ENCODE data around the gene FAM120A. TPM values are rescaled to one million over a fixed set of nuclear protein-coding genes. Genes with fewer than 3 reads are reported as not detected.

The FAM120A gene
- polyA plus RNA-seq, 1 donor from 2014 or later, result 8.9 TPM

DNA sequence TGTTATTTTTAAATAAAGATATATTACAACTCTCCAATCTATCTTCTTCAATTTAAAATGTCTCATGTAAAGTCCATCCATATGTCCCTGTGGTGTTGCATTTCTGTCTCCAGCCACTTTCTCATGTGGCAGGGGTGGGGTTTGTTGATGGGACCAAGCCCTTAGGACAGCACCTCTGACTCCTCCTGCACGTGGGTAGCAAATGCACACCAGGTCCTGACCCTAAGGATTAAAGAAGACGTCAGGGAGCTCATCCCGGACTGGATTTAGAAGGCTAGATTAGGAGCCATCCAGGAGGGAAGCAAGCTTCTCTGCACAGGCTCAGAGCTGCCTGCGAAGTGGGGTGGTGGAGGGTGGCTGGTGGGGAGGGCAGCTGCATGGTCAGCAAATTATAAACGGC lies 40.8 kb downstream of the FAM120A start:
- no peaks in the 10 kb centered on the region for H3K9me2 ChIP-seq (ENCODE audit: insufficient read depth, low read length)
- no peak overlapping the region for H2AFZ ChIP-seq (ENCODE audit: low read depth, low read length)
- no peak overlapping the region for H3K4me3 ChIP-seq (ENCODE audit: low read length)
- no peak overlapping the region for H3K27ac ChIP-seq (ENCODE audit: low read length)
- H3K4me2 ChIP-seq (ENCODE audit: low read length), result no peak overlapping the region
- peaks cover 11% of the 10 kb centered on the region for H3K36me3 ChIP-seq (ENCODE audit: insufficient read depth, low read length)
- H3K9ac ChIP-seq (ENCODE audit: low read length), result no peak overlapping the region
- TF ChIP-seq EP300 (conservative IDR thresholded peaks at IDR 0.05; ENCODE audit: poor library complexity, severe bottlenecking) (no peak), RAD21 (conservative IDR thresholded peaks at IDR 0.05) (no peak), POLR2AphosphoS5 (IDR thresholded peaks at IDR 0.05) (no peak), CTCF (IDR thresholded peaks at IDR 0.05; ENCODE audit: poor library complexity, severe bottlenecking) (no peak), REST (IDR thresholded peaks at IDR 0.05; ENCODE audit: borderline replicate concordance) (no peak), SMC3 (conservative IDR thresholded peaks at IDR 0.05; ENCODE audit: poor library complexity) (no peak), EZH2 (IDR thresholded peaks at IDR 0.05; ENCODE audit: borderline replicate concordance, insufficient read depth, low read length, poor library complexity, severe bottlenecking) (no peak), MXI1 (conservative IDR thresholded peaks at IDR 0.05; ENCODE audit: poor library complexity, severe bottlenecking) (no peak), TAF1 (IDR thresholded peaks at IDR 0.05; ENCODE audit: low read depth) (no peak)
- H3F3A ChIP-seq (ENCODE audit: insufficient read depth, low read length, poor library complexity, severe bottlenecking), result no peaks in the 10 kb centered on the region
- no peaks in the 10 kb centered on the region for H3K79me2 ChIP-seq (replicated peaks; ENCODE audit: insufficient read depth, low read length)
- no peaks in the 10 kb centered on the region for H3K9me3 ChIP-seq (ENCODE audit: low read length)
- H4K20me1 ChIP-seq (ENCODE audit: insufficient read depth), result no peaks in the 10 kb centered on the region
- H3K27me3 ChIP-seq (ENCODE audit: insufficient read depth, low read depth, low read length), result no peaks in the 10 kb centered on the region

GRCh38 chr9:93493949-93494348 lies 42.5 kb downstream of the FAM120A start:
- Histone ChIP-seq H3K36me3 (ENCODE audit: insufficient read depth, low read length) (peaks cover 19% of the 10 kb centered on the region), H3K9me3 (ENCODE audit: low read length) (no peaks in the 10 kb centered on the region), H3K9ac (ENCODE audit: low read length) (no peak overlapping the region), H3K4me2 (ENCODE audit: low read length) (no peak overlapping the region), H3K27ac (ENCODE audit: low read length) (no peak overlapping the region), H4K20me1 (ENCODE audit: insufficient read depth) (no peaks in the 10 kb centered on the region), H3K4me3 (ENCODE audit: low read length) (no peak overlapping the region), H3K9me2 (ENCODE audit: insufficient read depth, low read length) (no peaks in the 10 kb centered on the region), H3K27me3 (ENCODE audit: insufficient read depth, low read depth, low read length) (no peaks in the 10 kb centered on the region), H3F3A (ENCODE audit: insufficient read depth, low read length, poor library complexity, severe bottlenecking) (no peaks in the 10 kb centered on the region), H3K79me2 (replicated peaks; ENCODE audit: insufficient read depth, low read length) (no peaks in the 10 kb centered on the region), H2AFZ (ENCODE audit: low read depth, low read length) (no peak overlapping the region)
- TF ChIP-seq CTCF (IDR thresholded peaks at IDR 0.05; ENCODE audit: poor library complexity, severe bottlenecking) (no peak), MXI1 (conservative IDR thresholded peaks at IDR 0.05; ENCODE audit: poor library complexity, severe bottlenecking) (no peak), EP300 (conservative IDR thresholded peaks at IDR 0.05; ENCODE audit: poor library complexity, severe bottlenecking) (no peak), REST (IDR thresholded peaks at IDR 0.05; ENCODE audit: borderline replicate concordance) (no peak), EZH2 (IDR thresholded peaks at IDR 0.05; ENCODE audit: borderline replicate concordance, insufficient read depth, low read length, poor library complexity, severe bottlenecking) (no peak), SMC3 (conservative IDR thresholded peaks at IDR 0.05; ENCODE audit: poor library complexity) (no peak), TAF1 (IDR thresholded peaks at IDR 0.05; ENCODE audit: low read depth) (no peak), RAD21 (conservative IDR thresholded peaks at IDR 0.05) (no peak), POLR2AphosphoS5 (IDR thresholded peaks at IDR 0.05) (no peak)

Measured in neural cell (in vitro differentiated cells).